GM21529 (cell line): ENCODE results near the gene AMBP.
"Not testable (repeated sequence)": the region's sequence is repeated elsewhere in the genome, so short reads cannot be mapped to it uniquely, and the experiment has no call there.

Experiments used
- ATAC-seq: cut with Tn5 transposase; IDR thresholded peaks from one replicate; pipeline ENCODE4 v1.9.1; 2021; ENCODE audit not compliant: unreplicated experiment

Gene AMBP

DNA sequence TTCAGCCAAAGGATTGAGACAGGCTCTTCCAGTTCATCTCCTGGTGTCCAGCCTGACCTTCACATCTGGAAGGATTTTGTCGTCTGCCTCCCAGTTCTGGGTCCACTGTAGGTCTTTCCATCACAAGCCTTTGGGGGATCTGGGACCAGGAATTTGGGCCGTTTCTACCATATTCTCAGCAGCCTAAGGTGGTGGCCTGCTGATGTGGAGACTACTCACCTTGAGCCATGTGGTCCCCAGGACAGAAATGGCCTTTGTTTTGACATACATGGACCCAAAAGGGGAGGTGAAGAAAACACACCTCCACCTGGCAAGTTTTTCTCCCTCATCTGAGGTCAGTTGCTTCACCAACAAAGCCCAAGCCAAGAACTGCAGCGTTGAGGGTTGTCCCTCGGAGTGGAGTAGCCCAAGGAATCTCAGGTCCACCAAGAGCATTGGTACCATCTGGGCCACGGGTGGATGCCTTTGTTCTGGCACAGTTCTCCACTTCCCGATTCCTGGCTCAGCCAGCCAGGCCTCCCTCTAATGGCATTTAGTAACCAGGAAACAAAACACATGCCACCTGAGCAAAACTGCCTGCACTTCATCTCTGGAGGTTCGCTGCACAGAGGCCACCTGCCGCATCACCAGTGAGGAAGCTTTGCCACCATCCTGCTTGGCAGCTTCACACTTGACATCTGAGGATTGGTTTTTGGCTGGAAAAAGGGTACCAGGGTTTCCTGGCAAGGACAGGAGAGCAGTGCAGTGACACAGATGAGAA lies 24.7 kb downstream of the AMBP start:
- no peak for ATAC-seq

GRCh38 chr9:114051706-114052105 lies 26.4 kb downstream of the AMBP start:
- no peak for ATAC-seq

- ATAC-seq, result no peak
These were observed 26.8 kb downstream of the AMBP start for GRCh38 chr9:114051281-114051680.

DNA sequence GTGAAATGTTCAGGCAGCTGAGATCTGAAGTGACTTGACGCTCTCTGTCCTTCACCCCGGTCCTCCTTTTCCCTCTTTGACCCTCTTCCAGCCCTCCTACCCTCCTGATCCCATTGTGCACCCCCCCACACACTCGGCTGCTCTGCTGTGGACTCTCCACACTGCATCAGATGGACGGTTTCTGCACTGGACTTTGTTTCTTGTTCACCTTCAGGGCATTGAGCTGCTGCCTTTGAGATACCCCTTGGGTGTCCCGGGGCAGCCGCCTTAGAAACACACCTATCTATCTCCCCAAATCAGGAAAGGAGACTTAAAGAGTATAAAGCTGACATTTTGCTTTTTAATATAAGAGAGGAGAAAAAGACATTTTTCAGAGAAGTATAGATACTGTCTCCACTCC lies 27.5 kb downstream of the AMBP start:
- ATAC-seq, result no peak

DNA sequence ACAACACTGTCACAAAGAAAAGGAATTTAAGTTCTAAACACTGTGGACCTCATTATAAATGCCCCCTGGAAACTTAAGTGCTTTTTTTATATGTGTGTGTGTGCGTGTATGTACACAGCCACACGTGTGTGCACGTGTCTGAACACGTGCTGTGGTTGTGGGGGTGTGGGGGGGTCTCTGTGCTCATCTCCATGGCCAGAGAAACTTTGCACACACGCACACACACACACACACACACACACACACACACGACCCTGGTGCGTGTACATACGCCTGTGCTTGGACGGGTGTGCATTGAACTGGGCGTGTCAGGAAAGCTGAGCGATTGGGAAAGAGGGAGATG lies 27.9 kb downstream of the AMBP start:
- ATAC-seq, result no peak

GRCh38 chr9:114049441-114050225 lies 28.5 kb downstream of the AMBP start:
- no peak for ATAC-seq

GRCh38 chr9:114048533-114049415 lies 29.3 kb downstream of the AMBP start:
- no peak for ATAC-seq

DNA sequence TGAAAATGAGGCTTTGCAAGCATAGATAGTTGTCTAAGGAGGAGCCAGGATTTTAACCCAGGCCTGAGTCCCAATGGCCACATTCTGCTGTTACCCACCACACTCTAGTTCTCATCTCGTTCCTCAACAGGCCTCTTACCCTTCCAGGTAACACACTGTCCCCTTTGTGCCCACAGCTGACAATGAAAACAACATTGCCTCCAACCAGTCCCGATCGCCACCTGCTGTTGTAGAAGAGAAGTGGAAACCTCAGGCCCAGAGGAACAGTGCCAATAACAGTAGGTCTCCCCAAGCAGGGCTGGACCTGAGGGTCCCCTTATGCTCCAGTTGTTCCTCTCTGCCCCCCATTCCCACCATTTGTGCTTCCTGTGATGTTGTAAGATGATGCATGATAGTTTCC lies 30.4 kb downstream of the AMBP start:
- ATAC-seq, result no peak

DNA sequence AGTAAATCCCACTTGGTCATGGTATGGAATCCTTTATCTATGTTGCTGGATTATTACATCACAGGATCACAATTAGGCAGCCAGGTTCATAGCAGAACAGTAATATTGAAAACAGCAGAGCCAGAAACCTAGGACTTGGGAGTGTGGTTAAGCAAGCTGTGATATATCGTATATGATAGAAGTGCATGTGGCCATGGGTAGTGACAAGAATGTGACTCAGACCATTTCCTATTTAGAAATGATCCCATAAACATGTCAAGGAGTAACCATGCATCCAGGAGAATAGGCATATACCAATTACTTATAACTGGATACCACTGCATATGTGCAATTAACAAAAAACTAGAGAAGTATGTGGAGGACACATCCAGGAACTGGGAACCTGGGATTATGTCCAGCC lies 31.2 kb downstream of the AMBP start:
- ATAC-seq, result no peak

- no peak for ATAC-seq
These were observed 31.8 kb downstream of the AMBP start for GRCh38 chr9:114046237-114046755.

DNA sequence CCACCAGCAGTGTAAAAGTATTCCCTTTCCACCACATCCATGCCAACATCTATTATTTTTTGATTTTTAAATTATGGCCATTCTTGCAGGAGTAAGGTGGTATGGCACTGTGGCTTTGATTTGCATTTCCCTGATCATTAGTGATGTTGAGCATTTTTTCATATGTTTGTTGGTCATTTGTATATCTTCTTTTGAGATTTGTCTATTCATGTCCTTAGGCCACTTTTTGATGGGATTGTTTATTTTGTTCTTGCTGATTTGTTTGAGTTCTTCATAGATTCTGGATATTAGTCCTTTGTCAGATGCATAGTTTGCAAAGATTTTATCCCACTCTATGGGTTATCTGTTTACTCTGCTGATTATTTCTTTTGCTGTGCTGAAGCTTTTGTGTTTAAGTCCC lies 34.4 kb downstream of the AMBP start:
- not testable (repeated sequence) for ATAC-seq

GRCh38 chr9:114039484-114039883 lies 38.6 kb downstream of the AMBP start:
- no peak for ATAC-seq

- ATAC-seq, result no peak
These were observed 39.3 kb downstream of the AMBP start for GRCh38 chr9:114038724-114039313.

DNA sequence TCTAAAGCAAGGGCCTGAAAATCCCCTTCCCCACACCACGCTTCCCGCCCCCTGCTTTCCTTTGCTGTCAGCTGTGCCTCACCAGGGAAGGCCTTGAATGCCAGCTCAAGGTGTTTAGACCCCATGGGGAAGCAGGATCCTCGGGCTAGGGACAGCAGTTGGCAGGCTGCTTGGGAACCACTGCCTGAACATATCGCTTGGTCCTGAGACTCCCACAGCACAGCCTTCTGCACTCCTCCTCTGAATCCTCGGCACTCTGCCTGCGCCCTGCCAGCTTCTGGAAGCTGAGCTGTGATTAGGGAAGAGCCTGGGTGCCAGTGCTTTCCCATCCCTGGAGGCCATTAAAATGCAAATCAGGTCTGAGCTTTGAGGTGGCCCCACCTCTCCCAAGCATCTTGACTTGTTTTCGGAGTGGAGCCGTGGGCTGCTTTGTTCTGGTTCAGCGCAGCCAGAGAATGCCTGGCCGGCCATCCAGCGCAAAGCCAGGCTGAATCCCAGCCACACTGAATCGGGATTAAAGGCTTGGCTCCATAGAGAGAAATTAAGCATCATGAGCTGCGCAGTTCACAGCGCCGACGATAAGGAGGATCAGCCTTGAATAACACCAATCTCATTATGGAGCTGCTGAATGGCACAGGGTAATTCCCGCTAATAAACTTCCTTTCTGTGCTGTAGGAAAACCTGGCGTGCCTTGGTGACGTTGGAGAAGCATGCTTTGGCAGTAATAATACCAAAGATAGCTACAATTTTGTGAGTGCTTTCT lies 40.0 kb downstream of the AMBP start:
- no peak for ATAC-seq

- ATAC-seq, result no peak
These were observed 40.9 kb downstream of the AMBP start for GRCh38 chr9:114037249-114037648.

DNA sequence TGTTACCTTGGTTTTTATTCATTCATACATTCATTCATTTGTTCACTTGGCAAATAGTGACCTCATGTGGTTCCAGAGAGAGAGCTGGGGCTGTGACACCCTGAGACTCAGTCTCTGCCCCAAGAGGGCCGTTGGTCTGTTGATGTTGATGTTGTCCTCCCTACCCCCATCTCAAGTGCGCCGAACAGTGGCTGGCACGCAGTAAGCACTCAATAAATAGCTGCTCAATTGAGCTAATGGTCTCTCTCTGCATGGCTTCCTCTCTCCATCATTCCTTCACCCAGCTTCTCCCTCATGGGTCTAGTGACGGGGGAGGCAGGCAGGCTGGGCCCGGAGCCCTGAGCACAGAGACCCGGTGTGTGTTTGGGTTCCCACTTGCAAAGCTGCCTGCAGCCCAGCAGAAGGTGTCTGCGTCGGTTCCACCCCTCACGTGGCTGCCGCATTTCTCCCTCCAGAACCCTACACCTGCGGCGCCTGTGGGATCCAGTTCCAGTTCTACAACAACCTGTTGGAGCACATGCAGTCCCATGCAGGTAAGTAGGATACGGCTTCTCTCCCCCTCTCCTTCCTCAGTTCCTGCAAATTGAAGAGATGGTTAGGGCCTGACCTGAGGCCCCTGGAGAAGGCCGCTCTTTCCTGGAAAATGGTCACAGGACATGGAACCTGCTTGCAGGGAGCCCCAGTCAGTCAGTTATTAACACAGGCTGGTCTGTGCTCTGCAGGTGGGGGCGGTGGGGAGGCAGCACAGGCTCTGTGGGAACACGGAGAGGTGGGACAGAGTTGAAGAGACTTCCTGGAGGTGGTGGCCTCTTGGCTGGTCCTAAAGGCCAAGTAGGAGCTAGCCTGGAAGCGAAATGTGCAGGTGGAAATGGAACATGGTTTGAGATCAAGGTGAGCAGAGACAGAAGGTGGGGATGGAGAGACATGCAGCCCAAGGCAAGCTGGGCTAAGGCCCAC lies 42.0 kb downstream of the AMBP start:
- no peak for ATAC-seq

- no peak for ATAC-seq
These were observed 42.8 kb downstream of the AMBP start for GRCh38 chr9:114035221-114035844.

DNA sequence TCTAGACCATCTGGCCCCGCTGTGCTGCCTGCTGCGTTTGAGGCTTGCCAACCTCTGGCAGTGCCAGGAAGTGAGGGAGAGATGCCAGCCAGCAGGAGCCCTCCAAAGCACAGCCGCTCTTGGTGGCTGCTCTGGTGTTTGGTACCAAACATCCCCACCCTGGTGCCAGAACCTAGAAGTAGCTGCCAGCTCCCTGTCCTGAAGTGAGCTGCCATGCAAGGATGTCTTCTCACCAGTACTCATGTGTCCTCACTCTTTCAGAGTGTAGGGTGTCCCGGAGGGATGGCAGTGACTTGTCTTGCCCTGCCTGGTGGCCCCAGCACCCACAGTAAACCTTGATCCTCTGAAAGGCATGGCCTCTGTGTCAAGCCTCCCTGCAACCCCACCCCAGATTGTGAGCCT lies 43.4 kb downstream of the AMBP start:
- ATAC-seq, result no peak

GRCh38 chr9:114034196-114034595 lies 43.9 kb downstream of the AMBP start:
- ATAC-seq, result no peak
